HCT116 (cell line): Measurements from ENCODE around the gene DHRS12. TPM values are rescaled to one million over a fixed set of nuclear protein-coding genes. Genes with fewer than 3 reads are reported as not detected.

Experiments used
- ATAC-seq: fragments of 200-7000 bp; cut with Tn5 transposase; 2 replicates; pipeline ENCODE4 v1.9.1; 2020; ENCODE audit warnings: mild to moderate bottlenecking, moderate library complexity
- BruUV-seq: library from RNA; stranded (reverse); fragments of 400-500 nt; replicated peaks from 2 replicates; lab custom pipeline; 2021; lab: Mats Ljungman, UMichigan
- CTCF ChIA-PET: fragments of 300-600 bp; sonication (Branson Sonifier 250); formaldehyde crosslinking; loops from one replicate; lab custom pipeline; 2021; ENCODE audit warnings: antibody characterized with exemption; lab: Charles Lee
- POLR2A ChIA-PET: fragments of 300-600, 350-600 bp; sonication (Branson Sonifier 250); formaldehyde crosslinking; loops from one replicate; lab custom pipeline; 2021; ENCODE audit warnings: antibody characterized with exemption; lab: Charles Lee
- RAD21 ChIA-PET, 2 experiments: fragments of 300-600 bp; sonication (Branson Sonifier 250); formaldehyde crosslinking; loops; one replicate each; lab custom pipeline; 2023; ENCODE audit warnings: low total read pairs in 2 of 2; ENCODE audit not compliant: uncharacterized antibody in 2 of 2, unreplicated experiment in 2 of 2, low non-redundant PET in 1 of 2; lab: Charles Lee
- DNase-seq: peaks from one replicate; pipeline ENCODE4 v3.0.0-alpha.2; 2010; ENCODE audit warnings: low read depth, low spot score
- H2AFZ ChIP-seq: fragments of 200-600 bp; shearing (Covaris generic), sonication (generic); 2 replicates; pipeline ENCODE4 v1.6.1; 2017; ENCODE audit warnings: low read depth, mixed run types, mixed read lengths, antibody characterized with exemption, low read length; ENCODE audit not compliant: poor library complexity, severe bottlenecking
- H3K27ac ChIP-seq: 2 replicates; pipeline ENCODE4 v1.5.1; 2012; ENCODE audit warnings: low read depth, low read length
- H3K27me3 ChIP-seq: fragments of 200-600 bp; sonication (generic); 2 replicates; pipeline ENCODE4 v1.6.1; 2016; ENCODE audit warnings: mixed run types, low read length, mixed read lengths; ENCODE audit not compliant: insufficient read depth
- H3K36me3 ChIP-seq, 2 experiments: fragments of 200-500 bp in 1 of 2; fragments of 200-600 bp in 1 of 2; sonication (Bioruptor generic) in 1 of 2; sonication (generic) in 1 of 2; 2 replicates each; pipeline versions ENCODE4 v1.5.1 to v1.6.1; 2014 to 2016; ENCODE audit warnings: low read length in 2 of 2, inconsistent platforms in 1 of 2, mixed read lengths in 1 of 2, mixed run types in 1 of 2; ENCODE audit not compliant: insufficient read depth in 2 of 2, control insufficient read depth in 1 of 2
- H3K4me1 ChIP-seq, 2 experiments: fragments of 200-600 bp in 1 of 2; sonication (generic) in 1 of 2; 2 replicates each; pipeline versions ENCODE4 v1.5.1 to v1.6.1; 2012 to 2017; ENCODE audit warnings: low read length in 2 of 2, inconsistent platforms in 1 of 2, mild to moderate bottlenecking in 1 of 2, mixed read lengths in 1 of 2, mixed run types in 1 of 2, moderate library complexity in 1 of 2; ENCODE audit not compliant: insufficient read depth in 2 of 2, control insufficient read depth in 1 of 2
- H3K4me2 ChIP-seq: fragments of 200-600 bp; sonication (generic); 2 replicates; pipeline ENCODE4 v1.6.1; 2017; ENCODE audit warnings: mixed run types, low read length, mixed read lengths
- H3K4me3 ChIP-seq, 2 experiments: fragments of 200-600 bp in 1 of 2; sonication (generic) in 1 of 2; replicated peaks in 1 of 2; 2 replicates each; pipeline ENCODE4 v1.5.1; 2011 to 2016; ENCODE audit warnings: low read length in 2 of 2, control low read depth in 1 of 2, low read depth in 1 of 2, mild to moderate bottlenecking in 1 of 2, mixed read lengths in 1 of 2, mixed run types in 1 of 2
- H3K79me2 ChIP-seq: fragments of 200-600 bp; sonication (generic); 2 replicates; pipeline ENCODE4 v1.6.1; 2017; ENCODE audit warnings: mild to moderate bottlenecking, mixed run types, low read length, moderate library complexity, mixed read lengths; ENCODE audit not compliant: insufficient read depth
- H3K9ac ChIP-seq: fragments of 200-600 bp; sonication (generic); 2 replicates; pipeline ENCODE4 v1.6.1; 2016; ENCODE audit warnings: low read length, mixed read lengths
- H3K9me2 ChIP-seq: fragments of 200-600 bp; sonication (generic), shearing (Covaris generic); 2 replicates; pipeline ENCODE4 v1.6.1; 2017; ENCODE audit warnings: mixed run types, mild to moderate bottlenecking, moderate library complexity; ENCODE audit not compliant: insufficient read depth
- H3K9me3 ChIP-seq, 2 experiments: fragments of 200-500 bp in 1 of 2; fragments of 200-600 bp in 1 of 2; sonication (Bioruptor generic) in 1 of 2; sonication (generic) in 1 of 2; 2 replicates each; pipeline ENCODE4 v1.6.1; 2014 to 2017; ENCODE audit warnings: low read length in 2 of 2, mixed read lengths in 2 of 2, inconsistent platforms in 1 of 2, low read depth in 1 of 2, mild to moderate bottlenecking in 1 of 2, mixed run types in 1 of 2, moderate library complexity in 1 of 2; ENCODE audit not compliant: control insufficient read depth in 1 of 2, insufficient read depth in 1 of 2
- H4K20me1 ChIP-seq: fragments of 200-600 bp; sonication (generic), shearing (Covaris generic); 2 replicates; pipeline ENCODE4 v1.6.1; 2017; ENCODE audit warnings: mixed run types, mild to moderate bottlenecking, moderate library complexity; ENCODE audit not compliant: insufficient read depth
- ATF3 ChIP-seq: IDR thresholded peaks from 2 replicates; pipeline ENCODE4 v1.6.1; 2012
- CBX3 ChIP-seq: IDR thresholded peaks from 2 replicates; pipeline ENCODE4 v1.6.1; 2012; ENCODE audit warnings: low read depth
- CEBPB ChIP-seq: IDR thresholded peaks from 2 replicates; pipeline ENCODE4 v1.6.1; 2012; ENCODE audit warnings: low read depth
- EGR1 ChIP-seq: IDR thresholded peaks from 2 replicates; pipeline ENCODE4 v1.6.1; 2012; ENCODE audit warnings: low read depth
- ELF1 ChIP-seq: IDR thresholded peaks from 2 replicates; pipeline ENCODE4 v1.6.1; 2012; ENCODE audit warnings: low read depth, borderline replicate concordance
- EZH2phosphoT487 ChIP-seq: fragments of 200-600 bp; IDR thresholded peaks from 2 replicates; pipeline ENCODE4 v1.6.1; 2018; ENCODE audit warnings: antibody characterized with exemption, borderline replicate concordance
- FOSL1 ChIP-seq: IDR thresholded peaks from 2 replicates; pipeline ENCODE4 v1.6.1; 2012; ENCODE audit warnings: low read depth
- JUND ChIP-seq: IDR thresholded peaks from 2 replicates; pipeline ENCODE4 v1.6.1; 2012
- POLR2A ChIP-seq: IDR thresholded peaks from 2 replicates; pipeline ENCODE4 v1.7.0; 2011; ENCODE audit warnings: borderline replicate concordance; ENCODE audit not compliant: insufficient read depth, insufficient read length; ENCODE audit errors: extremely low read depth
- POLR2AphosphoS5 ChIP-seq: IDR thresholded peaks from 2 replicates; pipeline ENCODE4 v1.6.1; 2011; ENCODE audit warnings: mild to moderate bottlenecking, low read depth, low read length, moderate library complexity
- RAD21 ChIP-seq: IDR thresholded peaks from 2 replicates; pipeline ENCODE4 v1.6.1; 2012; ENCODE audit warnings: low read depth, mild to moderate bottlenecking
- SIN3A ChIP-seq: IDR thresholded peaks from 2 replicates; pipeline ENCODE4 v1.6.1; 2012; ENCODE audit warnings: low read depth
- SP1 ChIP-seq: IDR thresholded peaks from 2 replicates; pipeline ENCODE4 v1.6.1; 2012; ENCODE audit warnings: low read depth
- SRF ChIP-seq: IDR thresholded peaks from 2 replicates; pipeline ENCODE4 v1.6.1; 2012; ENCODE audit warnings: low read depth
- TCF7L2 ChIP-seq: IDR thresholded peaks from 2 replicates; pipeline ENCODE4 v1.7.0; 2011; ENCODE audit warnings: borderline replicate concordance, inconsistent platforms; ENCODE audit not compliant: insufficient read depth, insufficient read length; ENCODE audit errors: extremely low read depth
- YY1 ChIP-seq: IDR thresholded peaks from 2 replicates; pipeline ENCODE4 v1.6.1; 2011; ENCODE audit warnings: low read length, low read depth, moderate library complexity, mild to moderate bottlenecking; ENCODE audit not compliant: insufficient replicate concordance; ENCODE audit errors: extremely low read depth
- ZFX ChIP-seq: fragments of 450-650 bp; IDR thresholded peaks from 2 replicates; pipeline ENCODE4 v1.6.1; 2017
- ZNF274 ChIP-seq: fragments of 200-500 bp; sonication (Bioruptor generic); IDR thresholded peaks from 2 replicates; pipeline ENCODE4 v1.6.1; 2014; ENCODE audit warnings: mild to moderate bottlenecking, low read depth, low read length, inconsistent platforms
- intact Hi-C: fragments of 100-400 bp; cut with micrococcal nuclease; formaldehyde crosslinking; loops from 2 replicates; pipeline ENCODE4 v1.10.0; 2022
- total RNA-seq: library from RNA; stranded (reverse); gene quantifications from one replicate; pipeline ENCODE4 v1.2.1, GENCODE V29; 2021; ENCODE audit not compliant: unreplicated experiment
- TF ChIP-seq, protein P1 (sequence below): IDR thresholded peaks from 2 replicates; pipeline ENCODE4 v1.6.1; 2011; ENCODE audit warnings: mild to moderate bottlenecking, low read length, moderate library complexity; ENCODE audit not compliant: insufficient replicate concordance; ENCODE audit errors: extremely low read depth
- TF ChIP-seq, protein P2 (sequence below): IDR thresholded peaks from 2 replicates; pipeline ENCODE4 v1.6.1; 2012

The DHRS12 gene
- total RNA-seq, 1 experiment from 2014 or later: 3.9 TPM

DNA sequence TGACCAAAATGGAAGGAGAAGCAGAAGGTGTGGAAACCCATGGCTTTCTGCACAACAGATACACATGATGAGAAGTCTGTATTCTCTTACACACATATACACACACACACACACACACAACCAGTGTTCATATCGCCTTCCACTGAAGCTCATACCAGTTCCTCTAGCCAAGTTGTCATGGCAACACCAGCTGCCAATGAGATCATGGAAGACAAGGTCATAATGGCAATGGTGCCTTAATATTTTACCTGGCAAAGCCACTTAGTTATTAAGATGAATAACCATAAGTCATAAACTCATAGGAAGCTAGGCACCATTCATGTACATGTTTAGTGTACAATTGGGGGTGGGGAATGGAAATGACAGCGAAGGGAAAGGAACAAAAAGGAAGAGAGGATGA is 2.6 kb upstream of the DHRS12 start (continued):
- TF ChIP-seq, protein P1, sequence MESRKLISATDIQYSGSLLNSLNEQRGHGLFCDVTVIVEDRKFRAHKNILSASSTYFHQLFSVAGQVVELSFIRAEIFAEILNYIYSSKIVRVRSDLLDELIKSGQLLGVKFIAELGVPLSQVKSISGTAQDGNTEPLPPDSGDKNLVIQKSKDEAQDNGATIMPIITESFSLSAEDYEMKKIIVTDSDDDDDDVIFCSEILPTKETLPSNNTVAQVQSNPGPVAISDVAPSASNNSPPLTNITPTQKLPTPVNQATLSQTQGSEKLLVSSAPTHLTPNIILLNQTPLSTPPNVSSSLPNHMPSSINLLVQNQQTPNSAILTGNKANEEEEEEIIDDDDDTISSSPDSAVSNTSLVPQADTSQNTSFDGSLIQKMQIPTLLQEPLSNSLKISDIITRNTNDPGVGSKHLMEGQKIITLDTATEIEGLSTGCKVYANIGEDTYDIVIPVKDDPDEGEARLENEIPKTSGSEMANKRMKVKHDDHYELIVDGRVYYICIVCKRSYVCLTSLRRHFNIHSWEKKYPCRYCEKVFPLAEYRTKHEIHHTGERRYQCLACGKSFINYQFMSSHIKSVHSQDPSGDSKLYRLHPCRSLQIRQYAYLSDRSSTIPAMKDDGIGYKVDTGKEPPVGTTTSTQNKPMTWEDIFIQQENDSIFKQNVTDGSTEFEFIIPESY: no peak
- TF ChIP-seq, protein P2, sequence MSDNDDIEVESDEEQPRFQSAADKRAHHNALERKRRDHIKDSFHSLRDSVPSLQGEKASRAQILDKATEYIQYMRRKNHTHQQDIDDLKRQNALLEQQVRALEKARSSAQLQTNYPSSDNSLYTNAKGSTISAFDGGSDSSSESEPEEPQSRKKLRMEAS: no peak
- TF ChIP-seq SRF (no peak), FOSL1 (no peak)

DNA sequence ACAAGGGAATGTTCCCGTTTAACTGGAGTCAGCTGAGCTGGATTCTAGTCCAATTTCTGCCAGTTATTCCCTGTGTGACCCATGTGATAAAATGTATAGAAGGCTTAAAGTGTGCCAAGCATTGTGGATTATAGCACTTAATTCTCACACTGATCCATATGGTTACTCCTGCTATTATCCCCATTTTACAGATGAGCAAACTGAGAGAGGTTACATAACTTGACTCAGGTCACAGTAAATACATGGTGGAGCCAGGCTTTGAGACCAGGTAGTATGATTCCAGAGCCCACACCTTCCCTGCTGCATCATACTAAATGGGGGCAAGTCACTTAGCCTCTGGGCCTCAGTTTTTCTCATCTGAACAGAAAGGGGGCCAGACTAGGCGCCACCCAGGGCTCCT is 2.0 kb upstream of the DHRS12 start:
- H2AFZ ChIP-seq: no peak overlapping the region
- no peak overlapping the region for H3K4me3 ChIP-seq
- CTCF ChIA-PET: interaction anchor here (0.9 kb wide), 1 partner anchor 8 kb away, joined by 6 read pairs; no protein-coding TSS in a partner anchor
- POLR2A ChIA-PET: interaction anchor here (1.1 kb wide), 1 partner anchor 14 kb away, joined by 3 read pairs; no protein-coding TSS in a partner anchor
- no peak for DNase-seq
- H3K27me3 ChIP-seq: no peaks in the 10 kb centered on the region
- TF ChIP-seq YY1 (no peak), FOSL1 (no peak), RAD21 (no peak), CBX3 (no peak), ZNF274 (no peak), TCF7L2 (no peak), ZFX (no peak), SRF (no peak), EGR1 (no peak), ATF3 (no peak), EZH2phosphoT487 (no peak), CEBPB (no peak), SP1 (no peak), POLR2AphosphoS5 (no peak), ELF1 (no peak), POLR2A (no peak), JUND (no peak), SIN3A (no peak)
- TF ChIP-seq, protein P1: no peak
- TF ChIP-seq, all 23 proteins: peak for 0
- intact Hi-C loops: no loop called here
- Histone ChIP-seq H3K36me3 (no peaks in the 10 kb centered on the region), H3K9me3 (no peaks in the 10 kb centered on the region), H3K9ac (no peak overlapping the region), H4K20me1 (no peaks in the 10 kb centered on the region), H3K4me2 (no peak overlapping the region), H3K4me1 (peaks cover 22 to 34% of the 10 kb centered on the region in 2 experiments), H3K9me2 (no peaks in the 10 kb centered on the region), H3K27ac (no peak overlapping the region), H3K79me2 (no peaks in the 10 kb centered on the region)
- no TSS peak for BruUV-seq
- ATAC-seq: no peak
- RAD21 ChIA-PET: no interaction called here
